Caki2 (cell line): Measurements from ENCODE around the gene TM2D1. TPM values are rescaled to one million over a fixed set of nuclear protein-coding genes. Genes with fewer than 3 reads are reported as not detected.
A peak's percentile ranks its signal among the peaks of the same experiment; 100 is the strongest.

Experiments used
- DNase-seq: peaks from one replicate; pipeline ENCODE4 v3.0.0-alpha.2; 2015; ENCODE audit warnings: low read depth
- in situ Hi-C: cut with HindIII; loops from 2 replicates; pipeline ENCODE4 v1.10.0; 2016; ENCODE audit warnings: low sequenced_read_pairs, low pct_unique_long_range_greater_than_20kb, mixed read lengths
- total RNA-seq: library from RNA; depleted of rRNA; stranded (reverse); fragments of >200 nt; shearing (Covaris generic); gene quantifications from 2 replicates; pipeline ENCODE4 v1.2.3, GENCODE V29; 2014; ENCODE audit warnings: low replicate concordance; rRNA removed

Gene TM2D1
- 64.7 and 67.1 TPM in 2 replicates for total RNA-seq

DNA sequence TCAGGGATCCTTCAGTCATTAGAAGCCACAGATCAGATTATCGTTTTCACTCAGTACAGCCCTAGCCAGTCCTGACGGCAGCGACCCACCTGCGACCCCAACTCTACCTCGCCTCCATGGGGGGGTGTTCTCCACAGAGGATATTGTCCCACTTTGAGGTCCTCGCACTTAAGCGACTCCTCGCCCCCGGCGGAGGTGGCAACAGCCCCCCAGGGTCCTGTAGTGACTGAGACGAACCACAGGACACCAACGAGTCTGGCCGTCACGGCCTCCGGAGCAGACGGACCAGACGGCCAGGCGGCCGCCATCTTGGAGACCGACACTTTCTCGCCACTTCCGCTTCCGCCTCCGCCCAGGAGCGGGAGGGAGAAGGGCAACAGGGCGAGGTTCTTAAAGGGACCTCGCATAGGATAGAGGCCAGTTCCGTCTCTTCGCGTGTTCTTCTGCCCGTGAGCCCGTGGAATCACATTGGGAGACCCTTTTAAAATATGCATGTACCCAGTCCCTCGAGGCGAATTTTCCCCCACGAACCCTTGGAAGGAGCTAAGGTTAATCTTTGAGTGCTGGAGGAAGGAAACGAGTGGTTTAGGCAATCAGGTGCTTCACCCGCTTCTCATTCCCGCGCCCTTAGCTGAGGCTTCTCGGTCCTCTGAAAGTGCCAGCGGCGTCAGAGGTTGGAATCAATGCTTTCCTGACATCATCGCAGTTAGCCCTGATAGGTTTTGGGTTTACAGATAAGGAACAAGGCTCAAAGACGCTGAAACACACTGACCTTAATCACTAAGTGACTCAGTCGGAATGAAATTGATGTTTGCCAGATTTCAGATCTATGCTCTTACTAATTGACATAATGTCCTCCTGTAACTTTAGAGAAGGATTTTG, at the start of gene TM2D1:
Gene TM2D1 (minus strand): TSS at position 329 of the 882 bp plus-strand sequence. CDS start 21 bp downstream, at position 308.
- in situ Hi-C loops, result no loop called here
- DNase-seq, result peak; percentile 84

DNA sequence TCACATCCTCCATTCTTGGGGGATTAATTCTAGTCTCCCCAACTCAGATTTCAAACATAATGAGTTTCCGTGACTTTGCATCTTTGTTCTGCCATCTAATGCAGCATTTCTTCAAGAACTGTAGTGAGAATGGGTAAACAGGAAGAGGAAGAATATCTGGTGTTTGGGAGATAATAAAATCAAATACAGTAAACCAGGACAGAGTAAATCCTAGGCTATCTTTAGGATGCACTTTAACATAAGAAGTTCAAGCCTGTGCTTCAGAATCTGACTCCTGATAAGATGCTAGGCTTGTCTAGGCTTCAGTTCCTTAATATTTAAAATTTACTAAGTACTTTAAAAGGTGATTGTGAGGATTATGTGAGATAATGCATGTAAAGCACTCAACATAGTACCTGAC, 45.2 kb upstream of the TM2D1 start:
- in situ Hi-C loops, result no loop called here
- DNase-seq, result no peak

DNA sequence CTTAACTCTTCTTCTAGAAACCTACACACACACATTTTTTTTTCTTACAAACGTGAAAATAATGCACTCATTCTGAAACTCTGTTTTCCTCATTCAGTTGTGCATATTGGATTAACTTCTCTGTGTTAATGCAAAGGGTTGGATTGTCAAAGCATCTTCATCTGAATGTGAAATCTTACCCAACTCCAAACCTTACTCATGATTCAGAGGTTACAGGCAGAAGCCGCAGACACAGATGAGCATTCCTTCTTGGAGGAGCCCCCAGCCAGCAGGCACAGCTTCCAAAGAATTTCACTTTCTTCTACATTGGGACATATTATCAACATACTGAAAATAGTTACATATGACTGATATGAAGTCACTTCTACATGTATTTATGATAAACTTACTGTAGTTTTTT, 33.0 kb upstream of the TM2D1 start:
- in situ Hi-C loops, result no loop called here
- DNase-seq, result no peak

DNA sequence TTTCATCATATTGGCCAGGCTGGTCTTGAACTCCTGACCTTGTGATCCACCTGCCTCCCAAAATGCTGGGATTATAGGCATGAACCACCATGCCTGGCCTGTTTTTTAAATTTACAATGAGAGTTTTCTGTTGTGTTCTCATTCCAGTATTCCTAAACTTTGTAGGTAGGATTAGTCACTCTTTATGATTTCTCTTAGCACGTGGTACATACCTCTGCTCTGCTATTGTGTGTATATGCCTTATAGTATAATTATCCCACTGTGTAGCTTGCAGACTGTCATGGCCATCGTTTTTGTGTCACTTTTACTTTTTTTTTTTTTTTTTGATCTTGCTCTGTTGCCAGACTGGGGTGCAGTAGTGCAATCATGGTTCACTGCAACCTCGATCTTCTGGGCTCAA, 31.8 kb upstream of the TM2D1 start:
- DNase-seq, result no peak
- in situ Hi-C loops, result no loop called here

- DNase-seq, result peak; percentile 80
- in situ Hi-C loops, result no loop called here
Observed at GRCh38 chr1:61754545-61754944, 29.6 kb upstream of the TM2D1 start.

DNA sequence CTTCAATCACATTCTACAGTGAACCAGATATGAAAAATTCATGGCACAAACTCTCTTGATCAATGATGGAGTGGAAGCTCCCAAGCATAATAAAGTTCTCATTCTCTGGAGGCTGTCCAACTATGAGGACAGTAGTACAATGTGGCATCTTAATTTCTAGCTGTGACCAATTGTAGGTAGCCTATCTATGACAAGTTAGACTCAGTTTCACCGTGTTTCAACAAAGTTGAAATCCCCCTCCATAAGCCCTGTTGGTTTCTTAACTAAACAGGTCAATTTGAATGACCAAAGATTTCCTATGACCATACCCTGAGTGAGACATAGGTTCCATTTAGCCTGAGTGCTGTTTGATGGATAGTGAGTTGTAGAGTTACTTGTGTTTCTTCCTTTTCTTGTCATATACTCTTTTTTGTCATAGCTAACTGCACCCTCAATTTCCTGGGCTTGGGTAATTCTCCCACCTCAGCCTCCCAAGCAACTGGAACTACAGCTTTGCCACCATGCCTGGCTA, 29.1 kb upstream of the TM2D1 start:
- in situ Hi-C loops, result no loop called here
- no peak for DNase-seq

DNA sequence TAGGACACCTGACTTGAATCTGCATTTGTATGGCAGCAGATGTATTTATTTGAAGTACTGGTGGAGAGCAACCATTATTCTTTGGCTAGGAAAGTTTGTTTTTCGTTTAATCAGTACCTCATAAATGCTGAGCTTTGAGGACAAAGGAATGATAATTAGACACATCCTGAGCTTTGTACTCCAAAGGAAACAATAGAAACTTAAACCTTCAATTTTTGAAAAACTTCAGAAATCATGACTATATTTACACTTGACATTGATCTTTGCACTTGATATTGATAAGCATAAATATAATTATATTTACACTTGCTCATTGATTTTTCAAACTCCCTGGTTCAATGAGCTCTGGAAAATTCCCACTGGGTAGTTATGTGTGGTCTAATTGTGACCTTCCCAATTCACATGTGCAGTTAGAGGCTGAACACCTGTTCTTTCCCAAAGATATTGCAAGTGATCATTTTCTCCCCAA, 28.0 kb upstream of the TM2D1 start:
- in situ Hi-C loops, result no loop called here
- no peak for DNase-seq

- peak; percentile 52 for DNase-seq
- in situ Hi-C loops, result no loop called here
Observed at GRCh38 chr1:61749574-61749973, 24.6 kb upstream of the TM2D1 start.

DNA sequence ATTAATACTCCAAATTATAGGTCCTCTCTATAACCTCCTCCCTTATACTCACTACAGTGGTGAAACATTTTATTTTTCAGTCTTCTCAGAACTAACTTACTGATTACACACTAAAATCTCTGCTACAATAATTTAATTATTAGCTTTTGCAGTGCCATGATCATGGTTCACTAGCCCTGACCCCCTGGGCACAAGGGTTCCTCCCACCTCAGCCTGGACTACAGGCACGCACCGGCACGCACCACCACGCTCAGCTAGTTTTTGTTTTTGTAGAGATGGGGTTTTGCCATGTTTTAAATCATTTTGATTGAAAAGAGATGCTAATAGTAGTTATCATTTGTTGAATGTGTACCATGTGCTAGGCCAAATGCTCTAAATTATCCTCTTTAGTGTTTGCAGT, 23.6 kb upstream of the TM2D1 start:
- in situ Hi-C loops, result no loop called here
- peak; percentile 80 for DNase-seq

- in situ Hi-C loops, result no loop called here
- peak; percentile 65 for DNase-seq
Observed at GRCh38 chr1:61746813-61747212, 21.9 kb upstream of the TM2D1 start.

DNA sequence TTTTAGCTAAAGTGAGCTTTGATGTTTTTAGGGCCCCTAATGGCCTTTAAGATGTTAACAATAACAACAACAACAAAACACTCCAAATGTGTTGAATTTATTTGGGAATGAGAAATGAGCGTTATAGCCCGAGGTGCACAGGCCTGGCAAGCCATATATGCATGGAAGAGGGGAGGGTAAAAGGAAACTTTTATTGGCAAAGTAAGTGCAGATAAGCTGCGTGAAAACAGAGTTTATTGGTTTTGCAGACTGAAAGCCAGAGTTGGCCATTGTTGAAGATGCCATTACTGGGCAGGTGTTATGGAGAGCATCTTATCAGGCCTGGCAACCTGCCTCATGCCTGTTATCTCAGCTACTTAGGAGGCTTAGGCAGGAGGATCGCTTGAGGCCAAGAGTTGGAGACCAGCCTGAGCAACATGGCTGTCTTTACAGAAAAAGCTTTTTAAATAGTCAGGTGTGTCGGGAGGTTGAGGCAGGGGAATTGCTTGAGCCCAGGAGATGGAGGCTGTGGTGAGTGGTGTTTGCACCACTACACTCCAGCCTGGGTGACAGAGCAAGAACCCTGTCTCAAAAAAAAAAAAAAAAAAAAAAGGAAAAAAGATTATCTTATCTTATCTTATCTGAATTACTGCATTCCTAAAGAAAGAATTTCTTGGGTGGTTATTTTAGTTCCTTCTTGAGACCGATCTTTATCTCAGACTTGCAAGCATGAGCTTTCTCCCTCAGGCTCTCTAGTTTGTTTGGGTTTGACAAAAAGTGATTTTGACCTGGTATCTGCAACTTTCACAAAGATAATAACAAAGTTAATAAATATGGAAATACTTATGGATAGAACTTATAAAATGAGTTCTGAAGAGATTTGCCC, 19.0 kb upstream of the TM2D1 start:
- peak; percentile 52 for DNase-seq
- in situ Hi-C loops, result no loop called here

DNA sequence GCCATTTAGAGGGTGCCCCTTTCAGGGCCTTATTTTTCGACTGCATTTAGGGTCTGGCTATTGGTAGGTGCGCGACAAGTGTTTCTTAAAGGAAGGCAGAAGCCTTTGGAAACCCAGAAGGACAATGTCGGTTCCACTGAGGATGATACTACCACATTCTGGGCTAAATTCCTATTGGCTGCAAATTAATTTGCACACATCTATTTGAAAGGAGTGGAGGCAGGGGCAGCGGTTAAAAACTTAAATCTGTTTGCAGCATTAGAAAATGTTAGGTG, 18.4 kb upstream of the TM2D1 start:
- DNase-seq, result no peak
- in situ Hi-C loops, result no loop called here

DNA sequence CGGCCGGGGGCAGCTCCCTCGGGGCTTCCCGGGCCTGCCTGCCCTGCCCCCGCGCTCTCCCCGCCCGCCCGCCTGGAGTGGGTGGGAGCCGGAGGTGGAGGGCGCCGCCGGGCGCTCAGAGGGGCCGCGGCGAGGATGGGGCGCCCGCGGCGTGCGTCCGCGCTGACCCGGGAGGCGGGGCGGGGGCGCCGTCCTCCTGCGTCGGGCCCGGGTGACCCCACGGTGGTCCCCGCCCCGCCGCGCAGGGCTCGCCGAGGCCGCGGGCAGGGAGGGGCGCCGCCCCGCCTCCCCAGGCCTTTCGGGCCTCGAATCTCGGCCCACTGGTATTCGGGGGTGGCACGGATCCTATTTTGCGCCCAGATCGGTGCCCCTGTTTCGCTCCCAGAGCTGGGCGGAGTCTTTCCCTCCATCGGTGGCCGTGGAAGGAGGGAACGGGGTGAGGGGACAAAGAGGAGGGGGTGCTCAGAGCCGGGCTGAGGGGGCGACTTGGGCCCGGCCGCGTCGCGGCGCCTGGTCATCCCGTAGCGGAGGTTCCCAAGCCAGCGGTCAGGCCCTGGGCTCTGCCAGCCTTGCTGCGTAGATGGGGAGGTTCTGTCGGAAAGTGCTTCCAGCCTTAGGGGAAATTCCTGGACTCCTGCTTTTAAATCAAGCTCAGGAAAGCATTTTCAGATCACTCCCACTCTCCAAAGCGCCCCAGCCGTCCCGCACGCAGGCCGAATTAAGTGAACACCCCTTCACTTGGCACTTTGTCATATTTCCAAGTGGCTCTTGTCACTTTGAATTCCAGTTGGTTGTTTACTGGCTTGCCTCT, 17.9 kb upstream of the TM2D1 start:
- DNase-seq, result peak; percentile 78
- in situ Hi-C loops, result no loop called here

DNA sequence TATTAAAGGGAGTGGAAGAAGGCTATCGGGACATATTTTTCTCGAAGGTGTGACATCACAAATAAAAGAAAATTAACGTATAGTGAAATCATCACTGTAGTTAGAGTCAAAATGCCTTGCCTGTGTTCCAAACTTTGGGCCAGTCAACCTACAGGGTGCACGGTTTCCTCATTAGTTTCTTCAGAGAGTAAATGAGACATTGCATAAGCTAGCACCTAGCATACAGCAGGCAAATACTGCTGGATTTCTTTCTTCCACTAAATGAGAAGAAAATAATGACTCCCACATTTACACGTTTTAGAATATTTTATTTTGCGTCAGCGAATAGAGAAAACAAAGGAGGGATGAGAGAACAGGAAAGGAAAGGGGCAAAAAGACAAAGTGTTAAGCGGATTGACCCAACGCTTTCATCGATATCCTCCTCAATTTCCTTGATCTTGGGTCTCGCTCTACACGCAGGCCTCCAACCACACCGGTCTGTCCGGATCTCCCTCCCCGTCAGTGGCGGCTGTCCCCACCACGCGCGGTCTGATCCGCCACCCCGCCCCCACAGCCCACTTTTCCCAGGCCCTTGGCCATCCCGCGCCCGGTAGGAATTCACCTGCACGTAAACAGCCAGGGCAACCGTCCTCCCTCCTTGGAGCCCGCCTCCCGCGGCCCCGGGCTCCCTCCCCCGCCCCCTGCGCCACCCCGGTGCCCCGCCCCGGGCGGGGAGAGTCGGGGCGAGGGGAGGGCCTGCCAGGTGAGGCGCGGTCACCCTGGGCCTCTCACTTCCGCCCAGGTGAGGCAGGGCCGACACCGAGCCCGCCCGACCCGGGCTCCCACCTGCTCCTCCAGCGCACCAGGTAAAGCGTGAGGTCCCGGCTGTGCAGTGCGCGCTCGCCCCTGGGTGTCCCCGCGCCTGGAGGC, 17.0 kb upstream of the TM2D1 start, which contains the start of gene PATJ:
Gene PATJ (plus strand): TSS at position 770 of the 909 bp plus-strand sequence. CDS start 20,413 bp downstream, outside the sequence.
- in situ Hi-C loops, result no loop called here
- peak; percentile 50 for DNase-seq

GRCh38 chr1:61740751-61741700, 16.1 kb upstream of the TM2D1 start:
- no peak for DNase-seq
- in situ Hi-C loops, result no loop called here

GRCh38 chr1:61732726-61733125, 7.8 kb upstream of the TM2D1 start:
- in situ Hi-C loops, result no loop called here
- no peak for DNase-seq
